Right lobe of liver (tissue), 4 donors: ENCODE results near the gene RABGAP1.

Experiments
- CTCF ChIP-seq, 4 donors: fragments of 200-600 bp in 3 of 4; fragments of 450-650 bp in 1 of 4; IDR thresholded peaks; one replicate each; pipeline versions ENCODE4 v1.5.1 to v1.8.0; 2016 to 2022; ENCODE audit warnings: antibody characterized with exemption in 4 of 4, mild to moderate bottlenecking in 2 of 4
- POLR2A ChIP-seq: fragments of 450-650 bp; IDR thresholded peaks from one replicate; pipeline ENCODE4 v1.6.1; 2017; ENCODE audit warnings: antibody characterized with exemption, mild to moderate bottlenecking
- donor health status: DM: no; HTN: no; CAD: no.
- donor health status: DM: no; HTN: no; CAD: no.
- donor health status: DM: no; HTN: yes; CAD: no.

GRCh38 chr9:123033352-123033751 lies 92.5 kb downstream of the RABGAP1 start, which contains the start of gene GPR21:
- TF ChIP-seq POLR2A (no peak), CTCF (IDR thresholded peaks at IDR 0.05) (no peak)
